AG09319 (cell line): ENCODE results near the gene ESYT2.

Source experiments
- DNase-seq: peaks from one replicate; pipeline ENCODE4 v3.0.0-alpha.2; 2010; ENCODE audit warnings: low read depth; ENCODE audit errors: extremely low read depth
- CTCF ChIP-seq: IDR thresholded peaks from 2 replicates; pipeline ENCODE4 v1.5.1; 2011; ENCODE audit warnings: low read depth, mild to moderate bottlenecking, inconsistent platforms, low read length, moderate library complexity

The ESYT2 gene

GRCh38 chr7:158860394-158860793 lies 31.1 kb upstream of the ESYT2 start:
- no peak for TF ChIP-seq CTCF
- DNase-seq = no peak

DNA sequence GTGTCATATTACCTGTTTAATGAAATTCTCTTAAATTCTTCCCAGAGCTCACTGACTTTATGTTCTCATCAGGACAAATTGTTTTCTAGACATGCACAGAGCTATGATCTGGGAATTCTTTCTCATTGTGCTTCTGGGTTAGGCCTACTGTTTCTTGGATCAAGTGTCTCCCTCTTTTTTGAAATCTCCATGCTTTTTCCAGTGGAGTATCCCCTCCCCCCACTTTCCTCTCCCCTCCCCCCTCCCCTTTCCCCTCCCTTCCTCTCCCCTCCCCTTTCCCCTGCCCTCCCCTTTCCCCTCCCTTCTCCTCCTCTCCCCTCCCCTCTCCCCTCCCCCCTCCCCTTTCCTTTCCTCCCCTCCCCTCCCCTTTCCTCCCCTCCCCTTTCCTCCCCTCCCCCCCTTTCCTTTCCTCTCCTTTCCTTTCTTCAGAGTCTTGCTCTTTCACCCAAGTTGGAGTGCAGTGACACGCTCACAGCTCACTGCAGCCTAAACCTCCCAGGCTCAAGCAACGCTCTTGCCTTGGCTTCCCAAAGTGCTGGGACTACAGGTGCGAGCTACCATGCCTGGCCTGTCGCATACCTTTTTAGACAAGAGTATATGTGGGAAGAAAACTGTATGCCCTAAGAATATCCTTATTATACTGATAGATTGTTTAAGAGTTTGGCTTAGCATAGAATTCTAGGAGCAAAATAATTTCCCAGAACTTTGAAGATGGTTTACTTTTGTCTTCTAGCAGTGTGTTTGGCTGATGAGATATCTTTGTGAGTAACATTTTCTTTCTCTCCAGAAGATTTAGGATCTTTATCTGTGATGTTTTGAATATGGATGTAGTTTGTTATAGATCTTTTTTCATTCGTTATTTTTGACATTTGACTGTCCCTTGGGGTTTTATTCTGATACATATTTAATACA lies 29.5 kb upstream of the ESYT2 start:
- no peak for DNase-seq
- no peak for TF ChIP-seq CTCF

GRCh38 chr7:158856883-158857668 lies 27.8 kb upstream of the ESYT2 start:
- no peak for TF ChIP-seq CTCF
- DNase-seq = no peak

DNA sequence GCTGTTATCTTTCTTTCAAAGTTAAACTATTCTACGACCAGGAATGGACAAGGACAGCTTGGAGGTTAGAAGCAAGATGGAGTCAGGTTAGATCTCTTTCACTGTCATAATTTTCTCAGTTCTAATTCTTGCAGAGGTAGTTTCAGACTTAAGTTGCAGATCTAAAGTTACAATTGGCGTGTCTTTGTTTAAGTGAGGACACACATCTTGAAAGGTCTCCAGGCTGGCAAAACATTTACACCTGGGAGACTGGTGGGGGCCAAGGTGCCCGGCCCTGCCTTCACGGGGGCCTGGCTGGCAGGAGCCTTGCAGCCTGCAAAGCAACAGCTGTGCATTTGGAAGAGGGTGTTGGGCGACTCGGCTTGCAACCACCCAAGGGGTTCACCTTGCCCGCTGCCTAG lies 25.4 kb upstream of the ESYT2 start:
- no peak for TF ChIP-seq CTCF
- no peak for DNase-seq

DNA sequence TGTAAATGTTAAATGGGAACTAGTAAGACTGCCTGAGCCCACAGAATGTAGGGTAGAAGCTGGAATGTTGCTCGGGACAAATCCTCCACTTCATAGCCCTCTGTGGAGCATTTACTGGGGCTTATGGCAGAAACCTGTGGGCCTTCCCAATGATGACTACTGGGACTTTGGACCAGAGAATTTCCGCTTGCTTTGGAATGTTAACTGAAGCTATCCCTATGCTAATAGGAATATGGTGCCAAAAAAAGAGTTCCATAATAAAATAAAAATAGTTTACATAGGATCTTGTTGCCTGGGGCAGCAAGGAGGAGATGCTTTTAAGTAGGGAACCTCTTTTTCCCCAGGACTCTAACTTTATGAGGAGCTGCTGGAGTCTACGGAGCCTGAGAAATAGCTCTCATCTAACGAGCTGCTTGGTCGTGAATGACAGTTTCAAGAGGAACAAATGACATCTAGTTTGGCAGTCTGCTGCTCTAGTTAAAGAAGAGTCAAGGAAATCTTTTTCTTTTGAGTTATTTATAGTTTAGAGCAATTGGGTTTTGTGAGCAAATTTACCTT lies 21.3 kb upstream of the ESYT2 start:
- no peak for DNase-seq
- no peak for TF ChIP-seq CTCF

- DNase-seq = no peak
- TF ChIP-seq CTCF = no peak
These were observed 20.6 kb upstream of the ESYT2 start for GRCh38 chr7:158849768-158850544.
